ENCODE measurements around the gene LPXN.
A peak's percentile ranks its signal among the peaks of the same experiment; 100 is the strongest.

Gene LPXN

DNA sequence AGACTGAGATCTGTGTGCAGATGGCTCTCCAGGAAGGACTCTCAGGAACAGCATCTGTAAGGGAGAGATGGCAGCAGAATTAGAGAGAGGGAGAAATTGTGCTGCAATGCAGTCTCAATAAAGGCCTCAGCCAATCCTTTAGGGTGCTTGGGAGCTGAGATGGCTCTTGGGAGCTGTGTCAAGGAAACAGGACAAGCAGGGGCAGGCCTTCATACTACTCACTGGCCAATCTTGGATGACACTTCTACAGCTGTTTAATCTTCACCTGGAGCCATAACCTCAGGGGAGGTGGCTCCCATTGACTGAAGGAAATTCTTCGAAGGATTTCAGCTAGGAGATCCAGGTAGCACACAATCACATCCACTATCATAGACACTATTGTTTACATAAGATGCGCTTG, 77.7 kb downstream of the LPXN start:
- Histone ChIP-seq H3K4me3 (ENCODE audit: low read depth in 1 of 2, low read length in 2 of 2) (no peak overlapping the region), H4K20me1 (ENCODE audit: insufficient read depth, low read length) (no peaks in the 10 kb centered on the region), H3K27ac (ENCODE audit: low read length) (no peak overlapping the region), H3K36me3 (ENCODE audit: insufficient read depth, low read length) (no peaks in the 10 kb centered on the region), H3K9me3 (ENCODE audit: insufficient read depth, low read length, severe bottlenecking) (no peaks in the 10 kb centered on the region), H2AFZ (ENCODE audit: low read depth, low read length) (0 out of 2 replicates have a peak overlapping the region, but pooled peaks have one; percentile 23), H3K4me1 (ENCODE audit: insufficient read depth, low read length) (peaks cover 11% of the 10 kb centered on the region), H3K79me2 (ENCODE audit: insufficient read depth, low read length) (no peaks in the 10 kb centered on the region), H3K4me2 (ENCODE audit: insufficient read depth, low read length) (no peak overlapping the region), H3K27me3 (ENCODE audit: insufficient read depth, low read length, poor library complexity) (no peaks in the 10 kb centered on the region), H3K9ac (ENCODE audit: low read depth, low read length) (no peak overlapping the region)
- ATAC-seq (ENCODE audit: insufficient read depth, low read depth) (no peak), DNase-seq (no peak)
- TF ChIP-seq EZH2 (IDR thresholded peaks at IDR 0.05; ENCODE audit: borderline replicate concordance, low read depth, low read length, severe bottlenecking), result no peak
- TF ChIP-seq, protein P1, sequence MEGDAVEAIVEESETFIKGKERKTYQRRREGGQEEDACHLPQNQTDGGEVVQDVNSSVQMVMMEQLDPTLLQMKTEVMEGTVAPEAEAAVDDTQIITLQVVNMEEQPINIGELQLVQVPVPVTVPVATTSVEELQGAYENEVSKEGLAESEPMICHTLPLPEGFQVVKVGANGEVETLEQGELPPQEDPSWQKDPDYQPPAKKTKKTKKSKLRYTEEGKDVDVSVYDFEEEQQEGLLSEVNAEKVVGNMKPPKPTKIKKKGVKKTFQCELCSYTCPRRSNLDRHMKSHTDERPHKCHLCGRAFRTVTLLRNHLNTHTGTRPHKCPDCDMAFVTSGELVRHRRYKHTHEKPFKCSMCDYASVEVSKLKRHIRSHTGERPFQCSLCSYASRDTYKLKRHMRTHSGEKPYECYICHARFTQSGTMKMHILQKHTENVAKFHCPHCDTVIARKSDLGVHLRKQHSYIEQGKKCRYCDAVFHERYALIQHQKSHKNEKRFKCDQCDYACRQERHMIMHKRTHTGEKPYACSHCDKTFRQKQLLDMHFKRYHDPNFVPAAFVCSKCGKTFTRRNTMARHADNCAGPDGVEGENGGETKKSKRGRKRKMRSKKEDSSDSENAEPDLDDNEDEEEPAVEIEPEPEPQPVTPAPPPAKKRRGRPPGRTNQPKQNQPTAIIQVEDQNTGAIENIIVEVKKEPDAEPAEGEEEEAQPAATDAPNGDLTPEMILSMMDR (IDR thresholded peaks at IDR 0.05; ENCODE audit: borderline replicate concordance, extremely low read depth, low read length, poor library complexity, severe bottlenecking), result no peak

DNA sequence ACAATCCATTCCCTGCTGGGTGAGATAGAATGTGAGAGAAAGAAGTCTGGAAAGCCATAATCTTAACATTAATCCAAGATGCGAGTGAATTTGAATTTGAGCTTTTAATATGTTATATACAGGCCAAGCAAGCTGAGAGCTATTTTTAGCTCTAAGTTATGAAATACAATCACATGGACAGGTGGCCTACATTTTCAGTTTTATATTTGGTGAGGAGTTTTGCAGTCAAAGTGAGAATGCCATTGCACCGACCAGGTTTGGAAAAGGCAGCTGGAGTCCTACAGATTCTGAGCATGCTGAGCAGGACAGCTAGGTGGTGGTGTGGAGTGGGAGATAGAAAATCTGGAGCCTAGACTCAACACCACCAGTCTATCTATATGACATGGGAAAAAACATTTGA, 79.8 kb downstream of the LPXN start:
- Histone ChIP-seq H3K9ac (ENCODE audit: low read depth, low read length) (no peak overlapping the region), H4K20me1 (ENCODE audit: insufficient read depth, low read length) (no peaks in the 10 kb centered on the region), H3K4me2 (ENCODE audit: insufficient read depth, low read length) (no peak overlapping the region), H3K27me3 (ENCODE audit: insufficient read depth, low read length, poor library complexity) (no peaks in the 10 kb centered on the region), H3K79me2 (ENCODE audit: insufficient read depth, low read length) (no peaks in the 10 kb centered on the region), H2AFZ (ENCODE audit: low read depth, low read length) (no peak overlapping the region), H3K9me3 (ENCODE audit: insufficient read depth, low read length, severe bottlenecking) (no peaks in the 10 kb centered on the region), H3K4me3 (ENCODE audit: low read depth in 1 of 2, low read length in 2 of 2) (no peak overlapping the region), H3K27ac (ENCODE audit: low read length) (no peak overlapping the region), H3K36me3 (ENCODE audit: insufficient read depth, low read length) (no peaks in the 10 kb centered on the region), H3K4me1 (ENCODE audit: insufficient read depth, low read length) (peaks cover 11% of the 10 kb centered on the region)
- no peak for TF ChIP-seq EZH2 (IDR thresholded peaks at IDR 0.05; ENCODE audit: borderline replicate concordance, low read depth, low read length, severe bottlenecking)
- TF ChIP-seq, protein P1 (IDR thresholded peaks at IDR 0.05; ENCODE audit: borderline replicate concordance, extremely low read depth, low read length, poor library complexity, severe bottlenecking), result peak; percentile 8
- no peak for DNase-seq
- no peak for ATAC-seq (ENCODE audit: insufficient read depth, low read depth)

DNA sequence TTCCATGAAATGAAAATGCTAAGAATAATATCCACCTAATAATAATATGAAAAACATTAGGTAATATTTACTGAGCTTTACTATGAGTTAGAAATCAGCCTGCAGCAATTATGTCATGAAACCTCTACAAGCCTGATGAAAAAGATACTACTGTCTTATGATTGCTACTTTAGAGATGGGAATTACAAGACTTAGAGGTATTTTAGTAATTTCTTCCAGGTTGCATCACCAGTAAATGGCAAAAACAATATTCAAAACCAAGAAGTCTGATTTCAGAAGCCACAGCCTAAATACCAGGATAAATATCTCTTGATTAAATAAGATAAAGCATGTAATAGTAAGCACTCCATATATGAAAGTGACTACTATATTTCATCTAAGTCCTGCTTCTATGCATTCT, 81.6 kb downstream of the LPXN start:
- ATAC-seq (ENCODE audit: insufficient read depth, low read depth), result no peak

More for the DNA sequence above, 81.6 kb downstream of the LPXN start:
- TF ChIP-seq, protein P1 (IDR thresholded peaks at IDR 0.05; ENCODE audit: borderline replicate concordance, extremely low read depth, low read length, poor library complexity, severe bottlenecking), result no peak
- TF ChIP-seq EZH2 (IDR thresholded peaks at IDR 0.05; ENCODE audit: borderline replicate concordance, low read depth, low read length, severe bottlenecking), result no peak
- Histone ChIP-seq H3K4me3 (ENCODE audit: low read depth in 1 of 2, low read length in 2 of 2) (no peak overlapping the region), H4K20me1 (ENCODE audit: insufficient read depth, low read length) (no peaks in the 10 kb centered on the region), H3K27me3 (ENCODE audit: insufficient read depth, low read length, poor library complexity) (no peaks in the 10 kb centered on the region), H3K4me1 (ENCODE audit: insufficient read depth, low read length) (peaks cover 11% of the 10 kb centered on the region), H3K9me3 (ENCODE audit: insufficient read depth, low read length, severe bottlenecking) (no peaks in the 10 kb centered on the region), H2AFZ (ENCODE audit: low read depth, low read length) (no peak overlapping the region), H3K79me2 (ENCODE audit: insufficient read depth, low read length) (no peaks in the 10 kb centered on the region), H3K4me2 (ENCODE audit: insufficient read depth, low read length) (no peak overlapping the region), H3K36me3 (ENCODE audit: insufficient read depth, low read length) (no peaks in the 10 kb centered on the region), H3K9ac (ENCODE audit: low read depth, low read length) (no peak overlapping the region), H3K27ac (ENCODE audit: low read length) (no peak overlapping the region)
- DNase-seq, result no peak
